A549 (cell line): Measurements from ENCODE around the gene TMEM37. TPM values are rescaled to one million over a fixed set of nuclear protein-coding genes. Genes with fewer than 3 reads are reported as not detected.

Experiments used
- ATAC-seq, 2 experiments: fragments of 200-7000 bp in 1 of 2; fragments of >200 bp in 1 of 2; cut with Nextera tagmentation in 1 of 2; cut with Tn5 transposase in 1 of 2; 3 replicates each; pipeline versions ENCODE4 v1.8.0 to v1.9.1; 2018 to 2020; ENCODE audit warnings: mild to moderate bottlenecking in 1 of 2, moderate library complexity in 1 of 2
- CTCF ChIA-PET: fragments of 300-600 bp; sonication (Branson Sonifier 250); formaldehyde crosslinking; extraction: SDS; loops from one replicate; lab custom pipeline; 2021; ENCODE audit warnings: antibody characterized with exemption, inconsistent platforms; lab: Yijun Ruan, JAX
- POLR2A ChIA-PET: fragments of 350-600 bp; formaldehyde crosslinking; extraction: SDS; loops from one replicate; lab custom pipeline; 2021; ENCODE audit warnings: antibody characterized with exemption, inconsistent platforms; lab: Yijun Ruan, JAX
- DNase-seq, 2 experiments: peaks; one replicate each; pipeline versions ENCODE4 v3.0.0 to v3.0.0-alpha.2; 2011 to 2016; ENCODE audit warnings: low read depth in 1 of 2, low spot score in 1 of 2
- FAIRE-seq: peaks from 2 replicates; lab custom pipeline; 2011; peaks lifted over from hg19 to GRCh38; lab: Jason Lieb, UNC
- H3K27ac ChIP-seq, 2 experiments: fragments of >200 bp; sonication (Bioruptor Twin); formaldehyde crosslinking; 3 replicates each; pipeline ENCODE4 v1.5.1; 2016 to 2017
- H3K4me1 ChIP-seq: fragments of >200 bp; sonication (Bioruptor Twin); formaldehyde crosslinking; 3 replicates; pipeline ENCODE4 v1.6.1; 2016
- H3K4me2 ChIP-seq: fragments of >200 bp; sonication (Bioruptor Twin); formaldehyde crosslinking; 3 replicates; pipeline ENCODE4 v1.6.1; 2016
- H3K4me3 ChIP-seq: fragments of >200 bp; sonication (Bioruptor Twin); formaldehyde crosslinking; 3 replicates; pipeline ENCODE4 v1.5.1; 2016
- H3K9me3 ChIP-seq: fragments of >200 bp; sonication (Bioruptor Twin); formaldehyde crosslinking; 3 replicates; pipeline ENCODE4 v1.6.1; 2016
- CBX2 ChIP-seq: fragments of 200-600 bp; sonication (generic); IDR thresholded peaks from 2 replicates; pipeline ENCODE4 v1.6.1; 2016; ENCODE audit warnings: low read depth, mild to moderate bottlenecking, borderline replicate concordance
- FOSL2 ChIP-seq, 2 experiments: fragments of 450-650 bp in 1 of 2; fragments of >200 bp in 1 of 2; sonication (Bioruptor Twin) in 1 of 2; formaldehyde crosslinking; IDR thresholded peaks; 2 replicates each; pipeline versions ENCODE4 v1.5.0 to v1.6.1; 2016 to 2020; ENCODE audit warnings: mild to moderate bottlenecking in 1 of 2, moderate library complexity in 1 of 2
- JUN ChIP-seq, 2 experiments: fragments of >200 bp; sonication (Bioruptor Twin); formaldehyde crosslinking; IDR thresholded peaks; 2 replicates in 1 of 2; 3 replicates in 1 of 2; pipeline ENCODE4 v1.6.1; 2016 to 2017
- JUNB ChIP-seq: fragments of >200 bp; sonication (Bioruptor Twin); formaldehyde crosslinking; IDR thresholded peaks from 2 replicates; pipeline ENCODE4 v1.6.1; 2016
- MAX ChIP-seq: IDR thresholded peaks from 2 replicates; pipeline ENCODE4 v1.6.1; 2012
- NR3C1 ChIP-seq: fragments of >200 bp; sonication (Bioruptor Twin); formaldehyde crosslinking; IDR thresholded peaks from 3 replicates; pipeline ENCODE4 v1.6.1; 2017
- WGBS: methylation state at CpG from one replicate; pipeline ENCODE4 v1.1.6; 2017; ENCODE audit errors: missing lambda C conversion rate; 5-methylcytosine and 5-hydroxymethylcytosine counted together
- polyA plus RNA-seq, 4 experiments: library from polyadenylated mRNA; depleted of rRNA in 3 of 4; stranded (reverse); fragments of >200 nt; fragmentation: RNase III in 1 of 4; extraction: RNeasy Plus Mini Kit Qiagen cat#74134 plus additional on column Dnase treatment in 1 of 4; gene quantifications; 2 replicates in 3 of 4; 3 replicates in 1 of 4; pipeline ENCODE4 v1.2.3, GENCODE V29; 2011 to 2017

The TMEM37 gene
- polyA plus RNA-seq, 2 of the 4 experiments (the other 2 are of a cell fraction) = 5.1 to 7.5 TPM

GRCh38 chr2:119486886-119487285 lies 55.2 kb downstream of the TMEM37 start:
- FAIRE-seq (no peak), DNase-seq (peak in 1 of 2 experiments; percentile 44), ATAC-seq (peak in 1 of 2 experiments; percentile 11; a peak in 2 of 6 replicates)
- Histone ChIP-seq H3K4me1 (peaks cover 79% of the 10 kb centered on the region), H3K9me3 (no peaks in the 10 kb centered on the region), H3K4me2 (peak overlapping the region; percentile 84), H3K4me3 (no peak overlapping the region)
- 40% methylated on average over 7 of the region's 7 CpGs for WGBS
- ChIA-PET CTCF (interaction anchor here (1.0 to 8.2 kb wide), 5 partner anchors 7 to 159 kb away, joined by 3 to 77 read pairs (median 18); no protein-coding TSS in a partner anchor), POLR2A (interaction anchor here (0.6 kb wide), 1 partner anchor 86 kb away, joined by 6 read pairs; no protein-coding TSS in a partner anchor)
- TF ChIP-seq FOSL2 (IDR thresholded peaks at IDR 0.05) = no peak
- TF ChIP-seq FOSL2 (CRISPR knock-in tag; IDR thresholded peaks at IDR 0.05) = no peak
- no peak for TF ChIP-seq CBX2
- TF ChIP-seq NR3C1 = no peak
- 0 out of 2 replicates have a peak, but pooled peaks have one; percentile 4 for TF ChIP-seq JUNB
- TF ChIP-seq, all 56 proteins: peak for 1
- peak overlapping the region; percentile 67 to 78 for H3K27ac ChIP-seq

DNA sequence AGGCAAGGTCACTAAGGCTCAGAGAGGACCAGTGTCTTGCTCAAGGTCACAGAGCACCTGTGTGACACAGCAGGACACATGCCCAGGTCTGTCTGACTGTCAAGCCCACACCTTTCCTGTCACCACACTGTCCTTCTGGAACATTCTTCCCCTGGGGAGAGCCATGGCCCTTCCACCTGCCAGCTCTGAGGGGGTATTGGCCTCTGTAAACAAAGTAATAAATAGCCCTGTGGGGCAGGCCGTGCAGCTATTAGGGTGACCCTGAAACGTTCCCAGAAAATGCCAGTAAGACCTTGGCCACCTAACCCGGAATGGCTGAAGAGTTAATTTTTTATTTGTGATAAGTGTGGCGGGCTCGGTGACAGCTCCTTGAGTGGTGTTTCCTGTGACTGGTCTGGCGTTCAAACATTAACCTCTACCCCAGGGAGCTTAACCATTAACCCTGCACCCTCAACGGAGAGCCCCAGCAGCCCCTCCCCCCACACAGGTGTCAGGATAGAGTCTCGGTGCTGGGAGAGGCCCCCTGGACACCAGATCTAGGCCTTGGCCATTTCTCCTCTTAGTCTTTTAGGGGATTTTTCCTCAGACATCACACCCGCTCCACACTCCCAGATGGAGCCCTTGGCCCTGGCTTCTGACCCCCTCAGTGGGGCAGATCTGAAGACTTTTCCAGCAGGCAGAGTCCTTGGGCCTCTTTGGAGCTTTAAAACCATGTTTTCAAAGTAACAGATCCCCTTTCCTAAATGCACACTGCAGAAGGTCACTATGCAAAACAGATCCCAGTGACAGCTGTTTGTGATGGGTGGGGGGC lies 56.0 kb downstream of the TMEM37 start:
- peak; percentile 21 to 35 for DNase-seq
- WGBS = 8% methylated on average over 9 of the region's 9 CpGs
- H3K4me3 ChIP-seq = no peak overlapping the region
- TF ChIP-seq JUN (IDR thresholded peaks at IDR 0.05) (no peak), MAX (peak; percentile 49; the same call in 1 of the 2 replicates)
- TF ChIP-seq, all 56 proteins: peak for 1
- Histone ChIP-seq H3K4me2 (peak overlapping the region; percentile 84), H3K9me3 (no peaks in the 10 kb centered on the region), H3K4me1 (peaks cover 86% of the 10 kb centered on the region), H3K27ac (peak overlapping the region; percentile 67 to 78)
- ATAC-seq = peak in 1 of 2 experiments; percentile 45; a peak in 3 of 6 replicates
- FAIRE-seq = no peak
- POLR2A ChIA-PET = no interaction called here
- CTCF ChIA-PET = interaction anchor here (0.6 to 8.2 kb wide), 7 partner anchors 8 to 217 kb away, joined by 3 to 77 read pairs (median 7); no protein-coding TSS in a partner anchor

Other genes with a start within 250 kb of the TMEM37 start
- 23.5 and 31.4 TPM in 2 replicates for gene STEAP3, start 208.0 kb upstream of the TMEM37 start, polyA plus RNA-seq (2011; rRNA removed)
- gene STEAP3, start 208.0 kb upstream of the TMEM37 start, polyA plus RNA-seq (2017; fragmentation: RNase III; extraction: RNeasy Plus Mini Kit Qiagen cat#74134 plus additional on column Dnase treatment) = 28.8 to 30.8 TPM (median 30.2 TPM) in 3 replicates
- 34.3 and 38.8 TPM in 2 replicates for gene C2orf76, start 65.0 kb upstream of the TMEM37 start, polyA plus RNA-seq (2011; rRNA removed)
- gene C2orf76, start 65.0 kb upstream of the TMEM37 start, polyA plus RNA-seq (2017; fragmentation: RNase III; extraction: RNeasy Plus Mini Kit Qiagen cat#74134 plus additional on column Dnase treatment) = 14.2 to 17.7 TPM (median 16.6 TPM) in 3 replicates
- gene DBI, start 64.9 kb upstream of the TMEM37 start, polyA plus RNA-seq (2011; rRNA removed) = 260 and 339 TPM in 2 replicates
- 641 to 829 TPM (median 823 TPM) in 3 replicates for gene DBI, start 64.9 kb upstream of the TMEM37 start, polyA plus RNA-seq (2017; fragmentation: RNase III; extraction: RNeasy Plus Mini Kit Qiagen cat#74134 plus additional on column Dnase treatment)
- not detected in 2 replicates for gene SCTR, start 92.6 kb downstream of the TMEM37 start, polyA plus RNA-seq (2011; rRNA removed)
- not detected in 3 replicates for gene SCTR, start 92.6 kb downstream of the TMEM37 start, polyA plus RNA-seq (2017; fragmentation: RNase III; extraction: RNeasy Plus Mini Kit Qiagen cat#74134 plus additional on column Dnase treatment)
- gene CFAP221, start 112.6 kb downstream of the TMEM37 start, polyA plus RNA-seq (2011; rRNA removed) = 0.17 and 0.22 TPM in 2 replicates
- gene CFAP221, start 112.6 kb downstream of the TMEM37 start, polyA plus RNA-seq (2017; fragmentation: RNase III; extraction: RNeasy Plus Mini Kit Qiagen cat#74134 plus additional on column Dnase treatment) = 0.16 to 0.30 TPM (median 0.24 TPM) in 3 replicates
- gene TMEM177, start 247.3 kb downstream of the TMEM37 start, polyA plus RNA-seq (2011; rRNA removed) = 20.2 and 21.1 TPM in 2 replicates
- gene TMEM177, start 247.3 kb downstream of the TMEM37 start, polyA plus RNA-seq (2017; fragmentation: RNase III; extraction: RNeasy Plus Mini Kit Qiagen cat#74134 plus additional on column Dnase treatment) = 19.2 to 20.0 TPM (median 19.5 TPM) in 3 replicates